HCT116 (cell line): Measurements from ENCODE around the gene RECK. TPM values are rescaled to one million over a fixed set of nuclear protein-coding genes. Genes with fewer than 3 reads are reported as not detected.

Experiments
- ATAC-seq: fragments of 200-7000 bp; cut with Tn5 transposase; 2 replicates; pipeline ENCODE4 v1.9.1; 2020; ENCODE audit warnings: mild to moderate bottlenecking, moderate library complexity
- Bru-seq: library from RNA; stranded (reverse); fragments of 400-500 nt; gene quantifications from one replicate; lab custom pipeline; 2021; lab: Mats Ljungman, UMichigan
- BruChase-seq, 2 experiments: library from RNA; stranded (reverse); fragments of 400-500 nt; gene quantifications; one replicate each; lab custom pipeline; 2021; lab: Mats Ljungman, UMichigan
- BruUV-seq: library from RNA; stranded (reverse); fragments of 400-500 nt; replicated peaks from 2 replicates; lab custom pipeline; 2021; lab: Mats Ljungman, UMichigan
- CTCF ChIA-PET: fragments of 300-600 bp; sonication (Branson Sonifier 250); formaldehyde crosslinking; loops from one replicate; lab custom pipeline; 2021; ENCODE audit warnings: antibody characterized with exemption; lab: Charles Lee
- POLR2A ChIA-PET: fragments of 300-600, 350-600 bp; sonication (Branson Sonifier 250); formaldehyde crosslinking; loops from one replicate; lab custom pipeline; 2021; ENCODE audit warnings: antibody characterized with exemption; lab: Charles Lee
- RAD21 ChIA-PET, 2 experiments: fragments of 300-600 bp; sonication (Branson Sonifier 250); formaldehyde crosslinking; loops; one replicate each; lab custom pipeline; 2023; ENCODE audit warnings: low total read pairs in 2 of 2; ENCODE audit not compliant: uncharacterized antibody in 2 of 2, unreplicated experiment in 2 of 2, low non-redundant PET in 1 of 2; lab: Charles Lee
- DNase-seq: peaks from one replicate; pipeline ENCODE4 v3.0.0-alpha.2; 2010; ENCODE audit warnings: low read depth, low spot score
- H2AFZ ChIP-seq: fragments of 200-600 bp; shearing (Covaris generic), sonication (generic); 2 replicates; pipeline ENCODE4 v1.6.1; 2017; ENCODE audit warnings: low read depth, mixed run types, mixed read lengths, antibody characterized with exemption, low read length; ENCODE audit not compliant: poor library complexity, severe bottlenecking
- H3K27ac ChIP-seq: 2 replicates; pipeline ENCODE4 v1.5.1; 2012; ENCODE audit warnings: low read depth, low read length
- H3K27me3 ChIP-seq: fragments of 200-600 bp; sonication (generic); 2 replicates; pipeline ENCODE4 v1.6.1; 2016; ENCODE audit warnings: mixed run types, low read length, mixed read lengths; ENCODE audit not compliant: insufficient read depth
- H3K36me3 ChIP-seq, 2 experiments: fragments of 200-500 bp in 1 of 2; fragments of 200-600 bp in 1 of 2; sonication (Bioruptor generic) in 1 of 2; sonication (generic) in 1 of 2; 2 replicates each; pipeline versions ENCODE4 v1.5.1 to v1.6.1; 2014 to 2016; ENCODE audit warnings: low read length in 2 of 2, inconsistent platforms in 1 of 2, mixed read lengths in 1 of 2, mixed run types in 1 of 2; ENCODE audit not compliant: insufficient read depth in 2 of 2, control insufficient read depth in 1 of 2
- H3K4me1 ChIP-seq, 2 experiments: fragments of 200-600 bp in 1 of 2; sonication (generic) in 1 of 2; 2 replicates each; pipeline versions ENCODE4 v1.5.1 to v1.6.1; 2012 to 2017; ENCODE audit warnings: low read length in 2 of 2, inconsistent platforms in 1 of 2, mild to moderate bottlenecking in 1 of 2, mixed read lengths in 1 of 2, mixed run types in 1 of 2, moderate library complexity in 1 of 2; ENCODE audit not compliant: insufficient read depth in 2 of 2, control insufficient read depth in 1 of 2
- H3K4me2 ChIP-seq: fragments of 200-600 bp; sonication (generic); 2 replicates; pipeline ENCODE4 v1.6.1; 2017; ENCODE audit warnings: mixed run types, low read length, mixed read lengths
- H3K4me3 ChIP-seq, 2 experiments: fragments of 200-600 bp in 1 of 2; sonication (generic) in 1 of 2; replicated peaks in 1 of 2; 2 replicates each; pipeline ENCODE4 v1.5.1; 2011 to 2016; ENCODE audit warnings: low read length in 2 of 2, control low read depth in 1 of 2, low read depth in 1 of 2, mild to moderate bottlenecking in 1 of 2, mixed read lengths in 1 of 2, mixed run types in 1 of 2
- H3K79me2 ChIP-seq: fragments of 200-600 bp; sonication (generic); 2 replicates; pipeline ENCODE4 v1.6.1; 2017; ENCODE audit warnings: mild to moderate bottlenecking, mixed run types, low read length, moderate library complexity, mixed read lengths; ENCODE audit not compliant: insufficient read depth
- H3K9ac ChIP-seq: fragments of 200-600 bp; sonication (generic); 2 replicates; pipeline ENCODE4 v1.6.1; 2016; ENCODE audit warnings: low read length, mixed read lengths
- H3K9me2 ChIP-seq: fragments of 200-600 bp; sonication (generic), shearing (Covaris generic); 2 replicates; pipeline ENCODE4 v1.6.1; 2017; ENCODE audit warnings: mixed run types, mild to moderate bottlenecking, moderate library complexity; ENCODE audit not compliant: insufficient read depth
- H3K9me3 ChIP-seq, 2 experiments: fragments of 200-500 bp in 1 of 2; fragments of 200-600 bp in 1 of 2; sonication (Bioruptor generic) in 1 of 2; sonication (generic) in 1 of 2; 2 replicates each; pipeline ENCODE4 v1.6.1; 2014 to 2017; ENCODE audit warnings: low read length in 2 of 2, mixed read lengths in 2 of 2, inconsistent platforms in 1 of 2, low read depth in 1 of 2, mild to moderate bottlenecking in 1 of 2, mixed run types in 1 of 2, moderate library complexity in 1 of 2; ENCODE audit not compliant: control insufficient read depth in 1 of 2, insufficient read depth in 1 of 2
- H4K20me1 ChIP-seq: fragments of 200-600 bp; sonication (generic), shearing (Covaris generic); 2 replicates; pipeline ENCODE4 v1.6.1; 2017; ENCODE audit warnings: mixed run types, mild to moderate bottlenecking, moderate library complexity; ENCODE audit not compliant: insufficient read depth
- ATF3 ChIP-seq: IDR thresholded peaks from 2 replicates; pipeline ENCODE4 v1.6.1; 2012
- CBX3 ChIP-seq: IDR thresholded peaks from 2 replicates; pipeline ENCODE4 v1.6.1; 2012; ENCODE audit warnings: low read depth
- CEBPB ChIP-seq: IDR thresholded peaks from 2 replicates; pipeline ENCODE4 v1.6.1; 2012; ENCODE audit warnings: low read depth
- EGR1 ChIP-seq: IDR thresholded peaks from 2 replicates; pipeline ENCODE4 v1.6.1; 2012; ENCODE audit warnings: low read depth
- EZH2 ChIP-seq: fragments of 200-600 bp; sonication (generic); IDR thresholded peaks from 2 replicates; pipeline ENCODE4 v1.6.1; 2017; ENCODE audit warnings: antibody characterized with exemption, mixed run types
- EZH2phosphoT487 ChIP-seq: fragments of 200-600 bp; IDR thresholded peaks from 2 replicates; pipeline ENCODE4 v1.6.1; 2018; ENCODE audit warnings: antibody characterized with exemption, borderline replicate concordance
- FOSL1 ChIP-seq: IDR thresholded peaks from 2 replicates; pipeline ENCODE4 v1.6.1; 2012; ENCODE audit warnings: low read depth
- POLR2A ChIP-seq: IDR thresholded peaks from 2 replicates; pipeline ENCODE4 v1.7.0; 2011; ENCODE audit warnings: borderline replicate concordance; ENCODE audit not compliant: insufficient read depth, insufficient read length; ENCODE audit errors: extremely low read depth
- POLR2AphosphoS5 ChIP-seq: IDR thresholded peaks from 2 replicates; pipeline ENCODE4 v1.6.1; 2011; ENCODE audit warnings: mild to moderate bottlenecking, low read depth, low read length, moderate library complexity
- SIN3A ChIP-seq: IDR thresholded peaks from 2 replicates; pipeline ENCODE4 v1.6.1; 2012; ENCODE audit warnings: low read depth
- SP1 ChIP-seq: IDR thresholded peaks from 2 replicates; pipeline ENCODE4 v1.6.1; 2012; ENCODE audit warnings: low read depth
- SRF ChIP-seq: IDR thresholded peaks from 2 replicates; pipeline ENCODE4 v1.6.1; 2012; ENCODE audit warnings: low read depth
- TCF7L2 ChIP-seq: IDR thresholded peaks from 2 replicates; pipeline ENCODE4 v1.7.0; 2011; ENCODE audit warnings: borderline replicate concordance, inconsistent platforms; ENCODE audit not compliant: insufficient read depth, insufficient read length; ENCODE audit errors: extremely low read depth
- ZNF274 ChIP-seq: fragments of 200-500 bp; sonication (Bioruptor generic); IDR thresholded peaks from 2 replicates; pipeline ENCODE4 v1.6.1; 2014; ENCODE audit warnings: mild to moderate bottlenecking, low read depth, low read length, inconsistent platforms
- intact Hi-C: fragments of 100-400 bp; cut with micrococcal nuclease; formaldehyde crosslinking; loops from 2 replicates; pipeline ENCODE4 v1.10.0; 2022
- long read RNA-seq: library from polyadenylated mRNA; unstranded; transcript quantifications from one replicate; pipeline ENCODE4 v2.0.0, GENCODE V29; 2021; ENCODE audit not compliant: unreplicated experiment
- polyA plus RNA-seq: library from polyadenylated mRNA; unstranded; fragments of >200 nt; gene quantifications from 2 replicates; pipeline ENCODE4 v1.2.1, GENCODE V29; 2012; ENCODE audit warnings: missing spikeins
- total RNA-seq: library from RNA; stranded (reverse); gene quantifications from one replicate; pipeline ENCODE4 v1.2.1, GENCODE V29; 2021; ENCODE audit not compliant: unreplicated experiment
- TF ChIP-seq, protein P1 (sequence below): IDR thresholded peaks from 2 replicates; pipeline ENCODE4 v1.6.1; 2012; ENCODE audit warnings: low read depth
- TF ChIP-seq, protein P2 (sequence below): IDR thresholded peaks from 2 replicates; pipeline ENCODE4 v1.6.1; 2011; ENCODE audit warnings: mild to moderate bottlenecking, low read length, moderate library complexity; ENCODE audit not compliant: insufficient replicate concordance; ENCODE audit errors: extremely low read depth

RECK gene, protein sequence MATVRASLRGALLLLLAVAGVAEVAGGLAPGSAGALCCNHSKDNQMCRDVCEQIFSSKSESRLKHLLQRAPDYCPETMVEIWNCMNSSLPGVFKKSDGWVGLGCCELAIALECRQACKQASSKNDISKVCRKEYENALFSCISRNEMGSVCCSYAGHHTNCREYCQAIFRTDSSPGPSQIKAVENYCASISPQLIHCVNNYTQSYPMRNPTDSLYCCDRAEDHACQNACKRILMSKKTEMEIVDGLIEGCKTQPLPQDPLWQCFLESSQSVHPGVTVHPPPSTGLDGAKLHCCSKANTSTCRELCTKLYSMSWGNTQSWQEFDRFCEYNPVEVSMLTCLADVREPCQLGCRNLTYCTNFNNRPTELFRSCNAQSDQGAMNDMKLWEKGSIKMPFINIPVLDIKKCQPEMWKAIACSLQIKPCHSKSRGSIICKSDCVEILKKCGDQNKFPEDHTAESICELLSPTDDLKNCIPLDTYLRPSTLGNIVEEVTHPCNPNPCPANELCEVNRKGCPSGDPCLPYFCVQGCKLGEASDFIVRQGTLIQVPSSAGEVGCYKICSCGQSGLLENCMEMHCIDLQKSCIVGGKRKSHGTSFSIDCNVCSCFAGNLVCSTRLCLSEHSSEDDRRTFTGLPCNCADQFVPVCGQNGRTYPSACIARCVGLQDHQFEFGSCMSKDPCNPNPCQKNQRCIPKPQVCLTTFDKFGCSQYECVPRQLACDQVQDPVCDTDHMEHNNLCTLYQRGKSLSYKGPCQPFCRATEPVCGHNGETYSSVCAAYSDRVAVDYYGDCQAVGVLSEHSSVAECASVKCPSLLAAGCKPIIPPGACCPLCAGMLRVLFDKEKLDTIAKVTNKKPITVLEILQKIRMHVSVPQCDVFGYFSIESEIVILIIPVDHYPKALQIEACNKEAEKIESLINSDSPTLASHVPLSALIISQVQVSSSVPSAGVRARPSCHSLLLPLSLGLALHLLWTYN
- 3.8 TPM for total RNA-seq
- polyA plus RNA-seq, result 1.3 and 1.9 TPM in 2 replicates
- Bru-seq, nascent RNA, result percentile 51 among the genes with signal in this experiment
- percentile 34 among the genes with signal in this experiment for BruChase-seq, experiment 1, labeled RNA remaining after a 6-hour chase
- BruChase-seq, experiment 2, labeled RNA remaining after a 2-hour chase, result percentile 47 among the genes with signal in this experiment
- long read RNA-seq, full-length matches to known transcripts, result 3 of 9 reads
- long read RNA-seq, partial matches to known transcripts, result 1 of 9 reads
- long read RNA-seq, other reads (novel, unspliced or antisense), result 5 of 9 reads

- H3K4me1 ChIP-seq, result peaks cover 0 to 13% of the 10 kb centered on the region in 2 experiments; a peak in 2 of 4 replicates
- no peaks in the 10 kb centered on the region for H3K79me2 ChIP-seq
- no peaks in the 10 kb centered on the region for H4K20me1 ChIP-seq
- peak within 1 kb of the TSS; percentile 72 to 85 for H3K4me3 ChIP-seq
- DNase-seq (peak; percentile 37), ATAC-seq (peak; percentile 97)
- BruUV-seq, result no TSS peak
- H3K9me3 ChIP-seq, result no peaks in the 10 kb centered on the region
- no peaks in the 10 kb centered on the region for H3K36me3 ChIP-seq
- no peaks in the 10 kb centered on the region for H3K9me2 ChIP-seq
- H3K27ac ChIP-seq, result peak within 1 kb of the TSS; percentile 60
- RAD21 ChIA-PET, result no interaction called here
- POLR2A ChIA-PET, result no interaction called here
- peak within 1 kb of the TSS; percentile 59 for H3K9ac ChIP-seq
- H2AFZ ChIP-seq, result peak within 1 kb of the TSS; percentile 98
- CTCF ChIA-PET, result interaction anchor here (1.2 to 2.9 kb wide), 3 partner anchors 14 to 82 kb away, joined by 4 to 13 read pairs (median 5); no protein-coding TSS in a partner anchor
- intact Hi-C loops, result no loop called here
- H3K27me3 ChIP-seq, result no peaks in the 10 kb centered on the region
- H3K4me2 ChIP-seq, result peak within 1 kb of the TSS; percentile 90
- no peak for TF ChIP-seq SRF
- no peak for TF ChIP-seq TCF7L2
- no peak for TF ChIP-seq EZH2
- TF ChIP-seq FOSL1, result no peak
- no peak for TF ChIP-seq SP1
- TF ChIP-seq, protein P1, sequence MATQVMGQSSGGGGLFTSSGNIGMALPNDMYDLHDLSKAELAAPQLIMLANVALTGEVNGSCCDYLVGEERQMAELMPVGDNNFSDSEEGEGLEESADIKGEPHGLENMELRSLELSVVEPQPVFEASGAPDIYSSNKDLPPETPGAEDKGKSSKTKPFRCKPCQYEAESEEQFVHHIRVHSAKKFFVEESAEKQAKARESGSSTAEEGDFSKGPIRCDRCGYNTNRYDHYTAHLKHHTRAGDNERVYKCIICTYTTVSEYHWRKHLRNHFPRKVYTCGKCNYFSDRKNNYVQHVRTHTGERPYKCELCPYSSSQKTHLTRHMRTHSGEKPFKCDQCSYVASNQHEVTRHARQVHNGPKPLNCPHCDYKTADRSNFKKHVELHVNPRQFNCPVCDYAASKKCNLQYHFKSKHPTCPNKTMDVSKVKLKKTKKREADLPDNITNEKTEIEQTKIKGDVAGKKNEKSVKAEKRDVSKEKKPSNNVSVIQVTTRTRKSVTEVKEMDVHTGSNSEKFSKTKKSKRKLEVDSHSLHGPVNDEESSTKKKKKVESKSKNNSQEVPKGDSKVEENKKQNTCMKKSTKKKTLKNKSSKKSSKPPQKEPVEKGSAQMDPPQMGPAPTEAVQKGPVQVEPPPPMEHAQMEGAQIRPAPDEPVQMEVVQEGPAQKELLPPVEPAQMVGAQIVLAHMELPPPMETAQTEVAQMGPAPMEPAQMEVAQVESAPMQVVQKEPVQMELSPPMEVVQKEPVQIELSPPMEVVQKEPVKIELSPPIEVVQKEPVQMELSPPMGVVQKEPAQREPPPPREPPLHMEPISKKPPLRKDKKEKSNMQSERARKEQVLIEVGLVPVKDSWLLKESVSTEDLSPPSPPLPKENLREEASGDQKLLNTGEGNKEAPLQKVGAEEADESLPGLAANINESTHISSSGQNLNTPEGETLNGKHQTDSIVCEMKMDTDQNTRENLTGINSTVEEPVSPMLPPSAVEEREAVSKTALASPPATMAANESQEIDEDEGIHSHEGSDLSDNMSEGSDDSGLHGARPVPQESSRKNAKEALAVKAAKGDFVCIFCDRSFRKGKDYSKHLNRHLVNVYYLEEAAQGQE, result no peak
- no peak for TF ChIP-seq CBX3
- TF ChIP-seq, protein P2, sequence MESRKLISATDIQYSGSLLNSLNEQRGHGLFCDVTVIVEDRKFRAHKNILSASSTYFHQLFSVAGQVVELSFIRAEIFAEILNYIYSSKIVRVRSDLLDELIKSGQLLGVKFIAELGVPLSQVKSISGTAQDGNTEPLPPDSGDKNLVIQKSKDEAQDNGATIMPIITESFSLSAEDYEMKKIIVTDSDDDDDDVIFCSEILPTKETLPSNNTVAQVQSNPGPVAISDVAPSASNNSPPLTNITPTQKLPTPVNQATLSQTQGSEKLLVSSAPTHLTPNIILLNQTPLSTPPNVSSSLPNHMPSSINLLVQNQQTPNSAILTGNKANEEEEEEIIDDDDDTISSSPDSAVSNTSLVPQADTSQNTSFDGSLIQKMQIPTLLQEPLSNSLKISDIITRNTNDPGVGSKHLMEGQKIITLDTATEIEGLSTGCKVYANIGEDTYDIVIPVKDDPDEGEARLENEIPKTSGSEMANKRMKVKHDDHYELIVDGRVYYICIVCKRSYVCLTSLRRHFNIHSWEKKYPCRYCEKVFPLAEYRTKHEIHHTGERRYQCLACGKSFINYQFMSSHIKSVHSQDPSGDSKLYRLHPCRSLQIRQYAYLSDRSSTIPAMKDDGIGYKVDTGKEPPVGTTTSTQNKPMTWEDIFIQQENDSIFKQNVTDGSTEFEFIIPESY, result no peak
- TF ChIP-seq CEBPB, result no peak
- TF ChIP-seq ATF3, result no peak
- no peak for TF ChIP-seq ZNF274
- 0 out of 2 replicates have a peak, but pooled peaks have one; percentile 38 for TF ChIP-seq EGR1
- no peak for TF ChIP-seq SIN3A
- TF ChIP-seq POLR2A, result no peak
- no peak for TF ChIP-seq EZH2phosphoT487
- TF ChIP-seq POLR2AphosphoS5, result peak; percentile 73
Measured at GRCh38 chr9:36036780-36037548, at the start of gene RECK. RECK (plus strand) TSS chr9:36036913; CDS start chr9:36036999, 86 bp downstream.
